NOMO-1 treated with dmso at 0.1 percent for 144 hours (cell line): Measurements from ENCODE around the gene NRXN2.

Source experiments
- DNase-seq: peaks from one replicate; lab custom pipeline; 2025; ENCODE audit not compliant: unreplicated experiment; lab: John Stamatoyannopoulos, UW

The NRXN2 gene

GRCh38 chr11:64609436-64610047 is 113.5 kb downstream of the NRXN2 start:
- no peak for DNase-seq

- DNase-seq = no peak
Observed at GRCh38 chr11:64608636-64609035, 114.4 kb downstream of the NRXN2 start.

GRCh38 chr11:64608046-64608445 is 115.0 kb downstream of the NRXN2 start:
- no peak for DNase-seq

GRCh38 chr11:64607381-64607985 is 115.5 kb downstream of the NRXN2 start:
- DNase-seq = no peak

GRCh38 chr11:64606796-64607380 is 116.1 kb downstream of the NRXN2 start:
- DNase-seq = no peak

- no peak for DNase-seq
Observed at GRCh38 chr11:64605656-64606585, 117.1 kb downstream of the NRXN2 start.

GRCh38 chr11:64605244-64605560 is 117.8 kb downstream of the NRXN2 start:
- DNase-seq = no peak

- no peak for DNase-seq
Observed at GRCh38 chr11:64604458-64605243, 118.3 kb downstream of the NRXN2 start.

- DNase-seq = no peak
Observed at GRCh38 chr11:64603411-64604110, 119.4 kb downstream of the NRXN2 start.

- DNase-seq = no peak
Observed at GRCh38 chr11:64602466-64603070, 120.4 kb downstream of the NRXN2 start.

GRCh38 chr11:64601605-64602465 is 121.2 kb downstream of the NRXN2 start:
- no peak for DNase-seq

- no peak for DNase-seq
Observed at GRCh38 chr11:64600281-64600992, 122.6 kb downstream of the NRXN2 start.

GRCh38 chr11:64599698-64600211 is 123.2 kb downstream of the NRXN2 start:
- no peak for DNase-seq

- DNase-seq = no peak
Observed at GRCh38 chr11:64598797-64599697, 124.0 kb downstream of the NRXN2 start.

- no peak for DNase-seq
Observed at GRCh38 chr11:64598106-64598796, 124.7 kb downstream of the NRXN2 start.

GRCh38 chr11:64597671-64598101 is 125.3 kb downstream of the NRXN2 start:
- no peak for DNase-seq
